Activated T-cell treated with anti-CD3 and anti-CD28 coated beads for 1 hour (primary cell): ENCODE results near the gene SLC6A6.
"Not testable (repeated sequence)": the region's sequence is repeated elsewhere in the genome, so short reads cannot be mapped to it uniquely, and the experiment has no call there.

ENCODE experiments used
- DNase-seq: peaks from one replicate; pipeline ENCODE4 v3.0.0-alpha.2; 2020; ENCODE audit warnings: low read depth

Gene SLC6A6

DNA sequence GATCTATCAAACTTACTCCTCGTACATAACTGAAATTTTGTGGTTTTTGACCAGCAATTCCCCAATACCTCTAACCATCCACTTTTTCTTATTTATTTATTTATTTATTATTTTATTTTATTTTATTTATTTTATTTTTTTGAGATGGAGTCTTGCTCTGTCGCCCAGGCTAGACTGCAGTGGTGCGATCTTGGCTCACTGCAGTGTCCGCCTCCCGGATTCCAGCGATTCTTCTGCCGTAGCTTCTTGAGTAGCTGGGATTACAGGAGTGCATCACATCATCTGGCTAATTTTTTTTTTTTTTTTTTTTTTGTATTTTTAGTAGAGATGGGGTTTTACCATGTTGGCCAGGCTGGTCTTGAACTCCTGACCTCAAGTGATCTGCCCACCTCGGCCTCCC lies 35.3 kb downstream of the SLC6A6 start:
- DNase-seq: not testable (repeated sequence)

DNA sequence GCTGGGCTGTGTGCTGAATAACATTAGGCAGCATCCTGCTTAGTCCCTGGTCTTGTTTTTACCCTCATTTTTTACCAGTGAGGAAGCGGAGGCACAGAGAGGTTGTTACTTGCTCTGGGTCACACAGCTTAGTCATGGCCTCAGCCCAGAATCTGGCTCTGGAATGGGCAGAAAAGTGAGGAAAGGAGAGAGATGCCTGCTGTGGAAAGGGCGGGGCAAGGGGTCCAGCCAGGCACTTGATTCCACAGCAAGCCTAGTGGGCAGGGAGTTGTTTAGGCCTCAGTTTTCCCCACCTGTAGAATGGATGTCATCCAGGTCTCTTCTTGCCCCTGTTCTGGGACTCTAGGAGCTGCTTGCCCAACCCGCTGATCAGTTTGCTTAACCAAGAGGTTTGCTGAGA lies 35.9 kb downstream of the SLC6A6 start:
- no peak for DNase-seq

DNA sequence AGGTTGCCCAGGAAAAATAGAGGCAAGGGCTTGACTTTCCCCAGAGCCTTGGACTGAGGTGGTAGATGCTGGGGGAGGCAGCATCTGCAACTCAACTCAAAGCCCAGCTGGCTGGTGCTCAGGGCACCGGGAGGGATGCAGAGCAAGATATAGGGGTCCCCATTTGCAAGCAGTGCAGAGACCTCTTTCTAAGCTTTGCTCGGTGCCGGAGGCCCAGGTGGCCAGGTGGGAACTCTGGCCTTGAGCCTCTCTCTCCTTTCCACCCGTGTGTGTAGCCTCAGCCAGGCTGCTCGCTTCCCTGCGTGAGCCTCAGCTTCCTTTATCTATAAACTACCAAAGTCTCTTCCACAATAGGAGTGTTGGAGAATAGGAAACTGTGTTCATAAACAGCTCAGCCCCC lies 36.5 kb downstream of the SLC6A6 start:
- DNase-seq: no peak

DNA sequence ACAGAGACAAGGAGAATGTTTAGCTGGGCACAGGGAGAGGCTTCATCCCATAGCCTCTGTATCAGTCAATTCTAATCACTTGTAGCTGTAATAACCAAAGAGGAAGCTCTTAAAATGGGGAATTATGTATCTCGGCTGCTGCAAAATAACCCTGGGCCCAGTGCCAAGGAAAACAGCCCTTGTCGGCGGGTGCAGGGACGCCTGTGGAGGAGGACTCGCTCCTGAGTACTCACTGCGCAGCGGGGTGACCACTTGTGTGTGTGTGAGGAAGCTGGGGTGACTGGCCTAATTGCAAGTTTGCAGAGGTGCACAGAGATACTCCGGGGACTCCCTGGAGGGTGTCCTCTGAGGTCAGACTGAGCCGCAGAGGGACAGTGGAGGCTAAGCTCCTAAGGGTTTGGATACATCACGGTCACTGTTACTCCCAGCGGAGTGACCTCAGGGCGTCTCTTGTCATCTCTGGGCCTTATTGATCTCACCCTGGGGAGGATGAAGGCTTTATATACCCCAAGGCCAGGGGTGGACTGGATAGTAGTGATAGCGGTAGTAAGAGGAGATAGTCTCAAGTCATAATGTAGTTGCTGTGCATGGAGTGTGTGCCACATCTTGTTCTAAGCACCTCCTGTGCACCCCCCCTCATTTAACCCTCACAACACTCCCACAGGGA lies 37.2 kb downstream of the SLC6A6 start:
- DNase-seq: no peak

DNA sequence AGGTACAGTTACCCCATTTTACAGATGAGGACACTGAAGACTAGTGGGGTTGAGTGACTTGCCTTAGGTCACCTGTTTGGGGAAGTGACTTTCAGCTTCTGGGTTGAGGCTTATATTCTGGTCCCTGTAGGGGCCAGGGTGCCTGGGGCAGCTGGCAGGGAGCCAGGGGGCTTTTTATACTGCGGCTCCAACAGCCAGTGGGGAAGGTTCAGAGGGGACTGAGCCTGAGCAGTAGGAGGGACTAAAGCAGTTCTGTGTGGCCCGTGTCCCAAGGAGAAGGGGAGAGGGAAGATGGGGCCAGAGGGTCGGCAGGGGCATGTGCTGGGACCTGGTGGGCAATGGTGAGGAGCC lies 37.7 kb downstream of the SLC6A6 start:
- DNase-seq: no peak

DNA sequence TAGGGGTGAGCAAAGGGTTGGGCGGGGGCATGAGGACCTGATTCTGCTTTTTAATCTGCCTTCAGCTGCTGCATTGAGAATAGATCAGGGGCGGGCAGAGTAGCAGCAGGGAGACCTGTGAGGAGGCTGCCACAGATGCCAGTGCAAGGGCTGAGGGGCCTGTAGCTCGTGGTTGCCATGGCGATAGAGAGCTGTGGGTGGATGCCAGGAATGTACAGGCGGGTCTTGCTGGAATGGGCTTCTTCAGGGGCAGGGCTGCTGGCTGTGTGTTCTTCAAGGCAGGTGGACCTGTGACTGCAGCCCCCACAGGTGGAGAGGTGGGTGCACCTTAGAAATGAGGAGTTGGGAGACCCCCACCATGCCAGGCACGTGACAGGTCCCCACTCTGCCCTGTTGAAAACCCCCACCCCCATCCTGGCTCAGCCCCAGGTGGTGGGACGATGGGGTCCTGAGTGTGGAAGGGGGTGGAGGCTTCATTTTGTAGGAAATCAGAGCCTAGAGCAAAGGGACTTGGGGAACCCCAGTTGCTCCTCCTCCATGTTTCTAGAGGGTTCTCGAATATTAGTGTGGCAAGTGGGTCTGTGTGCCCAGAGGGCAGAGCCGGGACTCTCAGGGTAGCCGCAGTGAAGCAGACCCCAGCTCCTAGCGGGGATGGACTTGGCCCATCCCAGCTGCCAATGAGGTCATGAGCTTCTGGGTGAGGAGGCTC lies 38.3 kb downstream of the SLC6A6 start:
- DNase-seq: no peak

DNA sequence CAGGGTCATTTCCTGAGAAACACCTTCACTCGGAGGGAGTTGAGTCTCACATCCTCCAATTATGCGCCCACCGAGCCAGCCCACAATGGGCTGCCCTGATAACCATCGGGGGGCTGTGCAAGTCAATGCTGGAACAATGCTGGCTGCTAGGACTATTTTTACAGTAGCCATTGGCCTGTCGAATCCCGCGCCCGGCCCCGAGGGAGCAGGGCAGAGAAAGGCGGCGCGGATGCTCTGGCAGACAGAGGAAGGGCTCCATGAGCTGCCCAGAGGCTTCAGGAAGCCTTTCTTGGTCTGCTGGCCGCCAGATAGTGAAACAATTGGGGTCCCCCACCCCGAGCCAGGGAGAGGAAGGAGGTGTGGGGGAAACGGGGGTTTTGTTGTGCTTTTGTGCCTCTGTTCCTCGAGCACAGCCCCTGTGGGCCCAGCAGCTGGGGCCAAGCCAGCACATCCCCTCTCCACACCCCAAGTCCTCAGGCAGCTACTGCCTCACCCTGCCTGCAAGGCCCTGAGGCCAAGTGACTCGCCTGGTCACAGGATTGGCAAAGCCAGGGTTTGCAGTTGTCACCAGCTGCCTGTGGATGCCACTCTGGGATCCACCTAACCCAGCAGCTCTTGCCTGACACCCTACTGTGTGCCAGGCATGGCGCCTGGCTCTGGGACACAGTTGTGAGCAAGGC lies 39.0 kb downstream of the SLC6A6 start:
- no peak for DNase-seq

DNA sequence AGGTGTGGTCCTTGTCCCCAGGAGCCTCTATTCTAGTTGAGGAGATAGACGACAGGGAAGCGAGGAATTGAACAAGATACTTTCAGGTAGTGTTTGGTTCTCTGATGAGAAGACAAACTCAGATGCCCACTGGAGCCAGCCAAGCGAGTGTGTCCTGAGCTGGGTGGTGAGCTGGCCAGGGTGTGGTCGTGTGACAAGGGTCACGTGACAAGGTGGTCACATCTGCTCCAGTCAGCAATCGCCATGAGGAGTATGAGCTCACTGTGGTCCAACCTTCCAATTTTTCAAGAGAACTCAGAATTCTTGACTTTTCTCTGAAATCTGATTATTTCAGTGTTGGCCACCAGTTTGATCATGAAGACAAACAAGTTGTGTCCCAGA lies 39.5 kb downstream of the SLC6A6 start:
- no peak for DNase-seq

DNA sequence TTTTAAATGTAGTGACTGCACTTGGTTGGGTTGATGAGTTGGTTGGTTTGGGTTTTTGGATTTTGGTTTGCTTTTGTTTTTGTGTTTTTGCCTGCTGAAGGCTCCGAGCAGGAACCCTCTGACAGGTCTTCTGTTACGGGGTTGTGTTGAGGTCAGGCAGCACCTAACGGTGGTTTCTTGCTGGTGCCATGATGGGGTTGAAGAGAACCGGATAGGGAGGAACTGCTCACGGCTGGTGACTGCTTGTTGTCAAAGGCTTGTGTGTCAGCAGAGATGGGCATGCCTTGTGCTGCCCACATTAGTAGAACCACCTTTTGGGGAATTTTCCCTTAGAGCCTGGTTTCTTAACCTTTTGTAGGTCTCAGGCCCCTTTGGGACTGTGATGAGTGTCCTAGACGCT lies 42.0 kb downstream of the SLC6A6 start:
- DNase-seq: no peak

DNA sequence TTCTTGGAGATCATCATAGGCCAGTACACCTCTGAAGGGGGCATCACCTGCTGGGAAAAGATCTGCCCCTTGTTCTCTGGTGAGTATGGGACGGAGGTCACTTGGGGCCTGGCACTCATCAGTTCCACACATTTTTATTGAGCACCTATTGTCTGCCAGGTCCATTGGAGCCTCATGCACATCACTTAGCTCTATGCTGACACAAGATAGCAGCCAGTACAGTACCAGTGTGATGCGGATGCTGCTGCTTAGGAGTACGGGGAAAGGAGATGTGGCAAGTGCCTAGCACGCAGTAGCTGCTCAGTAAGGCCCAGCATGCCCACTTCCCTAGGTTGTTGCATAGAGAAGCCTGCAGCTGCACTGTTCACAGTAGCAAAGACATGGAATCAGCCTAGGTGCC lies 43.4 kb downstream of the SLC6A6 start:
- DNase-seq: no peak

DNA sequence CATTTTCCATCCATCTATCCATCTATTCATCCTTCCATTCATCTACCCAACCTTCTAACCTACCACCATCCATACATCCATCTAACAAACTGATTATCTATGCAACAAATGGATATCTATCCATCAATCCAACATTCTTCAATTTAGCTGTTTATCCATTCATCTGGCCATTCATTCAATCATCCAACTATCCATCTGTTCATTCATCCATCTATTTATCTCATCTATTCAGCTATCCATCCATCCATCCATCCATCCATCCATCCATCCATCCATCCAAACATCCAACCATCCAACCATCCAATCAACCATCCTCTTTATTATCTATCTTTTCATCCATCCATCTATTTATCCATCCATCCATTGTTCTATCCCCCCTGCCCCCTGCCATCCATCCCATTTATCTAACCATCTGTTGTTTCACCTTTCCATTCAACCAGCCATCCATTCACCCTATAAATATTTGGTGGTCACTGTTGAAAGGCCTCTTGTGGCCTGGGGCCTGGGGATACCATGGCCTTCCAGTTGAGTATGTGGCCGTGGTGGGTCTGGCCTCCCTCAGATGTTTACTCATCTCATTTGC lies 44.7 kb downstream of the SLC6A6 start:
- no peak for DNase-seq

DNA sequence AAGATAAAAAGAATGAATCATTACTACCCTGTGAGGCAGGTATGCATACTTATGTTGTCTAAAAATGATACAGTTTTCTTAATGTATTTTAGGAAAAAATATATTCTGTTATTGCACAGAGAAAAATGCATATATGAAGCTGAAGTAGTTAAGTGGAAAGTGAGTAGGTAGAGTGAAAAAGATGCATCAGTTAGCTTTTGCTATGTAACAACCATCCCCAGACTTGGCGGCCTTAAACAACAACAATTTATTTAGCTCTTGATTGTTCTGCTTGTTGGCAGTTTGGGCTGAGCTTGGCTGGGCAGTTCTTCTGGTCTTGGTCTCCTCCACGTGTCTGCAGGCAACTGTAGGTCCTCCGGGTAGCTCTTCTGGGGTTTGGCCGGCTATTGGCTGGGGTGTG lies 45.7 kb downstream of the SLC6A6 start:
- DNase-seq: no peak

DNA sequence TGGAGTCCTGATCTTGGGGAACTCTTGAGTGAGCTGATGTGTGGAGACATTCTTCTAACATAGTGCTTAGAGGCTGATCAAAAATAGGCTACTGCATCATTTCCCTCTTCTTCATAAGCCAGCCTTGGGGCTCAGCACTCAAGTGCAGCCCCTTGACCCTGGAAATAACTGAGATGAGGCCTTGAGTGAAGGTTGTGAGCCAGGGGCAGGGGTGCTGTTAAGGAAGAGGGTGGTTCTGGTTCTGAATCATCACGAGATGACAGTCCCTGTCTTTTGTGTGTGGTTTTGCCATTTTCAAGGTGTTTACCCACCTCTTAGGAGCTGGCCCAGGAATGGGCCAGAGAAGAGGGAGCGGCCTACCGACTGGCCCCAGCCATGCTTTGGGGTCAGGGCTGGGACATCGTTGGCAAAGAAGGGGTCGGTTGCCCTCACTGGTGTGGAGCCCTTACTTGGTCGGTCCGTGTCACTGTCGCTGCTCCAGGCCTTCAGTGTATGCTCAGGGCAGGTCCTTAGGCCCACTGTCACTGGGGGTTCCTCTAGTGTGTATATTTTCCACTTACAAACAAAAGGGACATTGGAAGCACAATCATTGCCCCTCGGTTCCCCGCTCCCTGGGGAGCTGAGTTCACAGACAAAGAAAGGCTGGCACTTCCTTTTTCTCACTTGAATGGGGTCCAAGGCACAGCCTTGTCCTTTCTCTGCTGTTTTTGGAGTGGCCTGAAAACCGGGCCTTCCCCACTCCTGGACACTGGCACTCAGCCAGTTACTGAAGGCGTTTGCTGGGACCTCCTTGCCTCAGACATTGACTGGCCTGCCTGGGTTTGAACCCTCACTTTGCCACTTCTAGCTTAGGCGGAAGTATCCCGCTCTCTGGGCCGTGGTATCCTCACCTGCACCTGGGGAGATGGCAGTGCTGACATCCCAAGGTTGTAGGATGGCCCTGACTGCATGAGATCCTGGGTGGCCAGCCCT lies 46.6 kb downstream of the SLC6A6 start:
- DNase-seq: no peak

DNA sequence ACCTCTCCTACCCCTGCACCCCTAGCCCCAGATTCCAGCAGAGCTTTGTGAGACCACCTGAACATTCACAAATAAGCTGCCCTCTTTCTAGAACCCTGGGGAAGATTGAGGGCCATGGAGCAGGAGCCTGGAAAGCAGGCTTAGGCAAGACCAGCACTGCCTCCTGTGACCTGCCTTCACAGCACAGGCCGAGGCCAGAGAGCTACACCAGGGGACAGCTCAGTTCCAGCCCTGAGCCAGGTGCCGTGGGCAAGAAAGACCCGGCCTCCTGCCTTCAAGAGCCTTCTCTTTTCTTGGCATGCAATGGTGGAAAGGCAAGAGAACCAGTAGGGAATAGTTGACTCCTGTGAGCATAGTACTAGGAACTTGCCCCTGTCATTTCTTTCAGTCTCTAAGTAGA lies 48.1 kb downstream of the SLC6A6 start:
- DNase-seq: no peak

DNA sequence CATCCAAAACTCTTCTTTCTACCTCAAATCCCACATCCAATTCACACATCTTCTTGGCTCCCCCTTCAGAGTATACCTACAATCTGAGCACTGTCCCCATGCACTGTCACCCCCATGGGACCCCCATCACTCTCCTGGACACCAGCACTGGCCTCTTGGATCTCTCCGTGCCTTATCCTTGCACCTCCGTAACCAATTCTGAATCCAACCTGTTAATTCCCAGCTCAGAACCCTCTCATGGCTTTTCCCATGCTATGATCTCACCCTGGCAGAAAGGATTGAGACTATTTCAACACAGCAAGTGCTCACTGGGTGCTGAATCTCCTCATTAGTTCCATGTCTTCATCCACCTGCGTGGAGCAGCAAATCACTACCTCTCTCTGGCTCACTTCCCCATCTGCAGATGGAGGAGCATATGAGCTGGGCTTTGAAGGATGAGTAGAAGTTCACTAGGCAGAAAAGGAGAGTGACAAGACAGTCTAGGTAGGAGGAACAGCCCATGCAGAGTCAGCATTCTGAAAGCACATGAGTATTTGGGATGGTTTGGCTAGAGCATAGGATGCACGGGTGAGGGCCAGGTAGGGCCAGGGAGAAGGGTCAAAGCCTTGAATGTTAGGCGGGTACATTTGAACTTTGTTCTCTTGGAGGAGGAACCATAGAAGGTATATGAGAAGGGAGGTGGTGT lies 48.7 kb downstream of the SLC6A6 start:
- DNase-seq: no peak

DNA sequence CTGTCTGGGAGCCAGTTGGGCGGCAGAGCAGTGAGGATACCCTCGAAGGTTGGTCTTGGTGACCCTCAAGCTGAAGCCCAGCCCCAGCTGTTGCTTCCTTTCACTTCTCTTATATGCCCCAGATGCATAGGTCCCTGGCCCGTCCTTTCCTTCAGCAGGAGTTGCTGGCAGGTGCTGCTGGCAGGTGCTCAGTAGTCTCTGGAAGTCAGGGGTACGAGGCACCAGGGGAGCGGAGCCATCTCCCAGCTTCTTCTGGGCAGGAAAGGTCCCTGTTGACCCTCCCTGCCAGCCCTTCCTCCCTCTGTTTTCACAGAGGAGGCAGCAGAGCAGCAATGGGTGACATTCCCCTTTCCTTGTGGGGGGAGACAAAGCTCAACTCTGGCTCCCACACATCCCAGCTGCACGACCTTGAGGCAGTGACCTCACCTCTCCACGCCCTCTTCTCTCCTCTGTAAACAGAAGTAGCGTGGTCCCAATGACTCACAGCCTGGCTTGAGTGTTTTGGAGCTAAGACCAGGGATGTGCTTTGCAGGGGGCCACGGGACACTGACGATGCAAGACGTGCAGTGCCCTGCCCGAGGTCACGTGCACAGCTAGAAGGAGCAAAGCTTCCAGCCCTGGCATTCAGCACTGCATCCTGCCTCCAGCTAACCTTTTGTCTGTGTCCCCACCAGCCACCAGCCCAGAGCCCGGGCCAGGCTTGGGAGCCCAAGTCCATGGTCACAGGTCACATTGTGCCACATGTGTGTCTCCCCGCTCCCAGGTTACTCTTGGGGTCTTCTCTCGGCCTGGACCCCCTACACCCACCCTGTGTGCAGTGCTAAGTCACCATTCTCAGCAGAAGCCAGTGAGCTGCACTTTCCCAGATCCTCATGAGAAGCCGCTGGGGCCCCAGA lies 49.7 kb downstream of the SLC6A6 start:
- DNase-seq: no peak

DNA sequence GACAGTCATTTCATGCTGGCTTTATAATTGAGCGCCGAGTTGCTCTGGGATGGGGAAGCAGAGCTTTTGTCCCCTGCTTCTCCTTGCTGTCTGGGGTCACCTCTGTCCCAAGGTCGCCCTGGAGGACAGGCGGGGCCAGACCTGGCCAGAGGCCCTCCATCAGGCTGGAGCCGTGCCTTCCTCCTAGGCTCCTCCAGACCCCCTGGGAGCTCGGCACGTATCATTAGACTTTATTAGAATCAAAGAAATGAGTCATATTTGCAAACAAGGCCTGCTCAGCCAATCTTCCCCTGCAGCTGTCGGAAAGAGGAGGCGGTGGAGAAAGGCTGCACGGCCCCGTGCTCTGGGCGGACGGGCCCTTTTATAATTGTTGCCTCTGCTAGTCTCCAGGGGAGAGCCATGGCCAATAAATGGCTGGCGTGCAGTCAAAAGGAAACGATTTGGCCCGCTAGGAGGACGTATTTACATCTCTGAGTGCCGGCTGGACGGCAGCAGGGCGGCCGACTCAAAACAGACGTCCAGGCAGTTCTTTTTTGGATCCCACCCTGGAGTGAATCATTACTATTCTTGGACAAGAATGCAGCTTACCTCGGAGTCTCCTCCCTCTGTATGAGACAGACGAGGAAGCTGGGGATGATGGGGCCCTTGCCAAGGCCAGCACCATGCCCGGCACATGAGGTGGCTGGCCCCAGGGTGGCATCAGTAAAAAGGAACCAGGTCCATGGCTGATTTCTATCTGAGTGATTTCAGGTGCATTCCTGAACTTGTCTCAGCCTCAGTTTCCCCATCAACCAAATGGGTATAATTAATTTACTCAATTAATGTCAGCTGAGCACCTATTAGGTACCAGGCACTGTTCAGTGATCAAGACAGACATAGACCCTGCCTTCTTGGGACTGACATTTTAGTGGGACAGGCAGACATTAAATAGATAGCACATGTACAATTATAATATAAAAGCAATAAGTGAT lies 50.6 kb downstream of the SLC6A6 start:
- no peak for DNase-seq

DNA sequence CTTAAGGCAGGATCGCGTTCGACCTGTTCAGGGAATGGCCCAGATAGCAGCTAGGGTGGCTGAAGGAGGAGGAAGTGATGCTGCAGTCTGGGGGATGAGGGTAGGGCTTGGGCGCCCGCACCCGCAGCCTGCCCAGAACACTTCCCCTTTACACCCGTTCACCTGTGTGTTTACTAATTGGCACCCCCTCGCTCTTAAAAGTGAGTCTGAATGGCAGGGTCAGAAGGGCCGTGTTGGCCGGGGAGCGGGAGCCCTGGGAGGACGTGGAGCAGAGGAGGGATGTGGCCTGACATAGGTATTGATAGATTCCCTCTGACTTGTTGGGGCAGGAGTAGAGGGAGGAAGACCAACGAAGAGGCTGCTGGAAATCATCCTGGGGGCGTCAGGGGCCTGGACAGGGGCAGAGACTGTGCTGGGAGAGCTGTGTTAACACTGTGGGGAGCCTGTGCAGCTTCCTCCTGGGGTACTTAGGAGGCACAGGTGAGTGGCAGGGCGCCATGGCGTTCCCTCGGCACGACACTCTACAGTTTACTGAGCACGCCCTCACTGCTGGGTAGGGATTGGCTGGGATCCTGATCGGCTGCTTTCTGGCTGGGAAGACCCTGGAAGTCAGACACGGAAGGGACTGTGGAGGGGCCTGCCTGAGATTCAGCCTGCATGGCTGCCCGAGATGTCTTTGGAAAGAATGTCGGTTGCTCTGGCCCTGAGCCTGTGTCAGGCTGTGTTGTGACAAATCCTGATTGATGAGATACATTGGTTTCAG lies 51.7 kb downstream of the SLC6A6 start:
- no peak for DNase-seq
